Measurements from ENCODE around the gene MGLL. TPM values are rescaled to one million over a fixed set of nuclear protein-coding genes. Genes with fewer than 3 reads are reported as not detected.

Gene MGLL
- total and polyA plus RNA-seq, 12 donors = 1.9 to 48.1 (median 33.3) TPM

GRCh38 chr3:127762787-127763105, 59.6 kb downstream of the MGLL start:
- DNase-seq = no peak
- no peak for TF ChIP-seq POLR2A (IDR thresholded peaks at IDR 0.05)
- TF ChIP-seq, protein P1, sequence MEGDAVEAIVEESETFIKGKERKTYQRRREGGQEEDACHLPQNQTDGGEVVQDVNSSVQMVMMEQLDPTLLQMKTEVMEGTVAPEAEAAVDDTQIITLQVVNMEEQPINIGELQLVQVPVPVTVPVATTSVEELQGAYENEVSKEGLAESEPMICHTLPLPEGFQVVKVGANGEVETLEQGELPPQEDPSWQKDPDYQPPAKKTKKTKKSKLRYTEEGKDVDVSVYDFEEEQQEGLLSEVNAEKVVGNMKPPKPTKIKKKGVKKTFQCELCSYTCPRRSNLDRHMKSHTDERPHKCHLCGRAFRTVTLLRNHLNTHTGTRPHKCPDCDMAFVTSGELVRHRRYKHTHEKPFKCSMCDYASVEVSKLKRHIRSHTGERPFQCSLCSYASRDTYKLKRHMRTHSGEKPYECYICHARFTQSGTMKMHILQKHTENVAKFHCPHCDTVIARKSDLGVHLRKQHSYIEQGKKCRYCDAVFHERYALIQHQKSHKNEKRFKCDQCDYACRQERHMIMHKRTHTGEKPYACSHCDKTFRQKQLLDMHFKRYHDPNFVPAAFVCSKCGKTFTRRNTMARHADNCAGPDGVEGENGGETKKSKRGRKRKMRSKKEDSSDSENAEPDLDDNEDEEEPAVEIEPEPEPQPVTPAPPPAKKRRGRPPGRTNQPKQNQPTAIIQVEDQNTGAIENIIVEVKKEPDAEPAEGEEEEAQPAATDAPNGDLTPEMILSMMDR (IDR thresholded peaks at IDR 0.05) = no peak
- Histone ChIP-seq H3K36me3 (replicated peaks in 1 of 2) (no peaks in the 10 kb centered on the region), H3K4me3 (no peak overlapping the region), H3K9me3 (replicated peaks in 1 of 3) (peaks cover 0 to 3% (median 0%) of the 10 kb centered on the region in 3 donors), H3K27me3 (no peaks in the 10 kb centered on the region), H3K4me1 (replicated peaks in 1 of 2) (peaks cover 0 to 9% of the 10 kb centered on the region in 2 donors), H3K27ac (no peak overlapping the region)
- intact Hi-C loops (cut with DNase I) = no loop called here
- 90 to 100% (median 96%) methylated on average over 1 of the region's 1 CpG for WGBS, 4 donors

DNA sequence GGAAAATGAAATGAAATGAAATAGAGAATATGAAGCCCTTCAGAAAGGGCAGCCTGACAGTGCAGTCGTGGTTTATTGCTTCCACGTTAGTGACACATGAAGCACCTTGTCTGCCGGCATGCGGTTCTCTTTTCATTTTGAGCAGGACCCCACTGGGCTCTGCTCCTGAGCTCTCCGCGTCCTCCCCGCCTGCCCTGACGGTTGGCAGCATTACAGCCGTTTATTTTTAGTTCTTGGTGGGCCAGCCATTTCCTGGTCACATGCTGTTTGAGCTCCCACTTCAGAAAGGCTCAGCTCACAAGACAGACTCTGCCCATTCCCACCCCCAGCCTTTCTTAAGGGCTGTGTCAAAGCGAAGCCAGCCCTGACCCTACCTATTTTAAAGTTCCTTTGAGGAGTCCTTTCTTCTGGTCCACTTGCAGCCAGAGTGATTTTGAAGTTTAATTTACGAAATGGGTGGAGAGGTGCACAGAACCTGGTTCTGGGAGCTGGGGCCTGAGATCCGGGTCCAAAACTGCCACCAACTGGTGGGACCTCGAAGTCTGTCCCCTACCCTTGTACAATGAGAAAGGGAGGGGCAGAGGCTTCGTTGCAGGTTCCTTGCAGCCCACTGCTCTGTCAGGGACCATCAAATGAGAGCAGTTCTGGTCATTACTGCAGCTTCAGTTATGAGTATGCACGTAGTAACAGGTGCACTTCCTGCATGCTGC, 60.1 kb downstream of the MGLL start:
- no peak for DNase-seq
- no peak for TF ChIP-seq POLR2A (IDR thresholded peaks at IDR 0.05)
- no peak overlapping the region for H3K4me3 ChIP-seq
- intact Hi-C loops (cut with DNase I) = no loop called here
- no peaks in the 10 kb centered on the region for H3K9me3 ChIP-seq (replicated peaks in 1 of 3)
- H3K36me3 ChIP-seq (replicated peaks in 1 of 2) = no peaks in the 10 kb centered on the region
- 47 to 59% (median 54%) methylated on average over 13 to 15 of the region's 15 CpGs for WGBS, 4 donors
- H3K4me1 ChIP-seq (replicated peaks in 1 of 2) = peaks cover 0 to 9% of the 10 kb centered on the region in 2 donors
- no peak overlapping the region for H3K27ac ChIP-seq
- no peaks in the 10 kb centered on the region for H3K27me3 ChIP-seq

- Histone ChIP-seq H3K9me3 (replicated peaks in 1 of 3) (no peaks in the 10 kb centered on the region), H3K4me1 (replicated peaks in 1 of 2) (peaks cover 0 to 9% of the 10 kb centered on the region in 2 donors), H3K27me3 (no peaks in the 10 kb centered on the region), H3K36me3 (replicated peaks in 1 of 2) (no peaks in the 10 kb centered on the region), H3K4me3 (no peak overlapping the region), H3K27ac (no peak overlapping the region)
- no peak for DNase-seq
- 73 to 84% (median 79%) methylated on average over 9 to 12 of the region's 12 CpGs for WGBS, 4 donors
- intact Hi-C loops (cut with DNase I) = no loop called here
- TF ChIP-seq, protein P1 (IDR thresholded peaks at IDR 0.05) = no peak
- TF ChIP-seq POLR2A (IDR thresholded peaks at IDR 0.05) = no peak
Observed at GRCh38 chr3:127761441-127761801, 60.9 kb downstream of the MGLL start.

GRCh38 chr3:127760791-127761440, 61.4 kb downstream of the MGLL start:
- Histone ChIP-seq H3K4me3 (no peak overlapping the region), H3K36me3 (replicated peaks in 1 of 2) (no peaks in the 10 kb centered on the region), H3K4me1 (replicated peaks in 1 of 2) (peaks cover 0 to 9% of the 10 kb centered on the region in 2 donors), H3K27ac (no peak overlapping the region), H3K9me3 (replicated peaks in 1 of 3) (no peaks in the 10 kb centered on the region), H3K27me3 (no peaks in the 10 kb centered on the region)
- DNase-seq = no peak
- TF ChIP-seq, protein P1 (IDR thresholded peaks at IDR 0.05) = no peak
- no peak for TF ChIP-seq POLR2A (IDR thresholded peaks at IDR 0.05)
- intact Hi-C loops (cut with DNase I) = no loop called here
- 86 to 94% (median 92%) methylated on average over 6 to 13 of the region's 13 CpGs for WGBS, 4 donors
